ENCODE measurements around the gene SLC25A2. TPM values are rescaled to one million over a fixed set of nuclear protein-coding genes. Genes with fewer than 3 reads are reported as not detected.
"Not testable (repeated sequence)": the region's sequence is repeated elsewhere in the genome, so short reads cannot be mapped to it uniquely, and the experiment has no call there.

Gene SLC25A2
- total RNA-seq, 1 experiment from 2014 or later: 0.33 TPM

DNA sequence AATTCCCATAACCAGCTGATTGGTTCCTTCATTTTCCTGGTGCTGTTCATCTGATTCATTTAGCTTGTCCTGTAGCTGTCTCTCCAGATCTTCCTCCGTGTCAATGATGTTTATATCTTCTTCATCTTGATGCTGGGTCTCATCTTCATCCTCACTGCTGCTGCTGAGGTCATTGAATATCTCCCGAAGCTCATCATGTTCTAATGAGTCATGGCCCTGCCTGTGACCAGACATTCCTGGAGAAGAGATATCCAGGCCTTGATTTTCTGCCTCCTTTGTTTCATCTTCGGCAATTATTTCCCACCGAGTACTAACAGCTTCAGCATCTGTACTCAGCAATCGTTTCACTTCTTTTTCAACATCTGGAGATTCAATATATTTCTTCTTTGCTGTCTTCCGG is 15.4 kb upstream of the SLC25A2 start:
- Histone ChIP-seq H4K20me1 (ENCODE audit: insufficient read depth) (no peaks in the 10 kb centered on the region), H3K79me2 (ENCODE audit: low read depth) (peaks cover 25% of the 10 kb centered on the region), H3K4me2 (peak overlapping the region; percentile 76; the same call in 1 of the 2 replicates), H2AFZ (no peak overlapping the region), H3K36me3 (ENCODE audit: low read depth) (peaks cover 29% of the 10 kb centered on the region), H3K9me2 (ENCODE audit: insufficient read depth) (no peaks in the 10 kb centered on the region), H3F3A (ENCODE audit: insufficient read depth, low read depth) (peaks cover 45% of the 10 kb centered on the region), H3K9me3 (ENCODE audit: insufficient read depth, low read depth) (peaks cover 56% of the 10 kb centered on the region), H3K4me1 (replicated peaks; ENCODE audit: insufficient read depth) (0 out of 2 replicates have a peak, but pooled peaks cover 5% of the 10 kb centered on the region), H3K27ac (no peak overlapping the region), H3K27me3 (ENCODE audit: insufficient read depth, low read depth) (0 out of 2 replicates have a peak, but pooled peaks cover 6% of the 10 kb centered on the region), H3K4me3 (peak overlapping the region; percentile 89)
- ChIA-PET CTCF (interaction anchor here (0.5 kb wide), 1 partner anchor 191 kb away, joined by 5 read pairs; no protein-coding TSS in a partner anchor), POLR2A (ENCODE audit: unreplicated experiment) (no interaction called here)
- BruUV-seq (replicated peaks): no TSS peak
- TF ChIP-seq EZH2 (IDR thresholded peaks at IDR 0.05; ENCODE audit: low read depth): no peak
- TF ChIP-seq CTCF (conservative IDR thresholded peaks at IDR 0.05): no peak
- intact Hi-C loops (cut with micrococcal nuclease; ENCODE audit: unreplicated experiment): no loop called here
- DNase-seq: no peak

- CTCF ChIA-PET: not testable (repeated sequence)
These were observed 13.1 kb upstream of the SLC25A2 start for GRCh38 chr5:141316963-141317362.

DNA sequence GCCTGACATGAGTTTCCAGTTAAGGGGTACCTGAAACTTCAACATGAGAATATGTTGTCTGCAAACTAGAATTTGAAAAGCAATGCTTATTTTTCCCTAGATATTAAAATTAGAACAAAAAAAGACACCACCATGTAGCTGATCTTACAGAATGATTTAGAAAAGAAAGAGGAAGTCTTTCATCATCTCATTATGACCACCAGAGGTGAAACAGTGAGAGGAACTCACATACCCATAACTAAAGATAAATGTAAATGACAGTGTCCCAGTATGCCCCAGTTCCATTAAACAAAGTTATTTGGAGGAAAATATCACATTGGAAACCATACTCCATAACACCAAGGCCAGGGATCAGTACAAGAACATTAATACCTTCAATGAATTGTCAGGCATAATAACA is 9.9 kb upstream of the SLC25A2 start:
- H3K79me2 ChIP-seq (ENCODE audit: low read depth): peaks cover 11% of the 10 kb centered on the region
- no TSS peak for BruUV-seq (replicated peaks)
- no peaks in the 10 kb centered on the region for H4K20me1 ChIP-seq (ENCODE audit: insufficient read depth)
- no peak for DNase-seq
- no peaks in the 10 kb centered on the region for H3K4me1 ChIP-seq (replicated peaks; ENCODE audit: insufficient read depth)
- peaks cover 32% of the 10 kb centered on the region for H3K9me3 ChIP-seq (ENCODE audit: insufficient read depth, low read depth)
- peaks cover 19% of the 10 kb centered on the region; the same call in 1 of the 2 replicates for H3F3A ChIP-seq (ENCODE audit: insufficient read depth, low read depth)
- H3K9me2 ChIP-seq (ENCODE audit: insufficient read depth): no peaks in the 10 kb centered on the region
- no peak overlapping the region for H3K4me2 ChIP-seq
- TF ChIP-seq EZH2 (IDR thresholded peaks at IDR 0.05; ENCODE audit: low read depth): no peak
- no peak for TF ChIP-seq CTCF (conservative IDR thresholded peaks at IDR 0.05)
- ChIA-PET CTCF (no interaction called here), POLR2A (ENCODE audit: unreplicated experiment) (no interaction called here)
- H3K27me3 ChIP-seq (ENCODE audit: insufficient read depth, low read depth): no peaks in the 10 kb centered on the region
- intact Hi-C loops (cut with micrococcal nuclease; ENCODE audit: unreplicated experiment): no loop called here
- H3K4me3 ChIP-seq: no peak overlapping the region
- peaks cover 11% of the 10 kb centered on the region for H3K36me3 ChIP-seq (ENCODE audit: low read depth)
- H2AFZ ChIP-seq: no peak overlapping the region
- no peak overlapping the region for H3K27ac ChIP-seq

More at GRCh38 chr5:141316963-141317362, 13.1 kb upstream of the SLC25A2 start:
- H3K4me3 ChIP-seq; H3K4me1 ChIP-seq (replicated peaks; ENCODE audit: insufficient read depth); H3K9me2 ChIP-seq (ENCODE audit: insufficient read depth); intact Hi-C loops (cut with micrococcal nuclease; ENCODE audit: unreplicated experiment); BruUV-seq (replicated peaks); DNase-seq; H4K20me1 ChIP-seq (ENCODE audit: insufficient read depth); H2AFZ ChIP-seq; H3K27ac ChIP-seq; H3K4me2 ChIP-seq; POLR2A ChIA-PET (ENCODE audit: unreplicated experiment); H3K27me3 ChIP-seq (ENCODE audit: insufficient read depth, low read depth): not testable (repeated sequence)
- peaks cover 25% of the 10 kb centered on the region for H3K79me2 ChIP-seq (ENCODE audit: low read depth)
- peaks cover 45% of the 10 kb centered on the region for H3F3A ChIP-seq (ENCODE audit: insufficient read depth, low read depth)
- peaks cover 54% of the 10 kb centered on the region for H3K9me3 ChIP-seq (ENCODE audit: insufficient read depth, low read depth)
- H3K36me3 ChIP-seq (ENCODE audit: low read depth): peaks cover 29% of the 10 kb centered on the region

DNA sequence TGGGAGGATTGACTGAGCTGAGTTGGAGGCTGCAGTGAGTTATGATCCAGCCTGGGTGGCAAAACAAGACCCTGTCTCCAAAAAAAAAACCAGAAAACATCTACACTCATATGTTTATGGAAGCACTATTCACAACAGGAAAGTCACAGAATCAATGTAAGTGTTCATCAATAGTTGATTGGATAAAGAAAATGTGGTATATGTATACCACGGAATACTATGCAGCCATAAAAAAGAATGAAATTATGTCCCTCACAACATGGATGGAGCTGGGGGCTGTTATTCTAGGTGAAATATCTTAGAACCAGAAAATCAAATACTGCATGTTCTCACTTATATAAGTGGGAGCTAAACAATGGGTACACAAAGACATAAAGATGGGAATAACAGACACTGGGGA is 2.8 kb upstream of the SLC25A2 start:
- no peaks in the 10 kb centered on the region for H3K9me2 ChIP-seq (ENCODE audit: insufficient read depth)
- no peaks in the 10 kb centered on the region for H3K27me3 ChIP-seq (ENCODE audit: insufficient read depth, low read depth)
- no peak overlapping the region for H3K27ac ChIP-seq
- no peaks in the 10 kb centered on the region for H4K20me1 ChIP-seq (ENCODE audit: insufficient read depth)
- H2AFZ ChIP-seq: no peak overlapping the region
- H3K36me3 ChIP-seq (ENCODE audit: low read depth): no peaks in the 10 kb centered on the region
- H3K4me1 ChIP-seq (replicated peaks; ENCODE audit: insufficient read depth): no peaks in the 10 kb centered on the region
- DNase-seq: no peak
- no peak overlapping the region for H3K4me2 ChIP-seq
- H3F3A ChIP-seq (ENCODE audit: insufficient read depth, low read depth): no peaks in the 10 kb centered on the region
- H3K4me3 ChIP-seq: no peak overlapping the region
- POLR2A ChIA-PET (ENCODE audit: unreplicated experiment): no interaction called here
- TF ChIP-seq EZH2 (IDR thresholded peaks at IDR 0.05; ENCODE audit: low read depth): no peak
- no peak for TF ChIP-seq CTCF (conservative IDR thresholded peaks at IDR 0.05)
- CTCF ChIA-PET: no interaction called here
- no peaks in the 10 kb centered on the region for H3K79me2 ChIP-seq (ENCODE audit: low read depth)
- intact Hi-C loops (cut with micrococcal nuclease; ENCODE audit: unreplicated experiment): no loop called here
- BruUV-seq (replicated peaks): no TSS peak
- peaks cover 4% of the 10 kb centered on the region; the same call in 1 of the 2 replicates for H3K9me3 ChIP-seq (ENCODE audit: insufficient read depth, low read depth)

Measured in PC-9 (cell line).